Ovary (tissue), 3 donors: ENCODE results near the gene RSF1.

ENCODE experiments used
- POLR2A ChIP-seq: fragments of 450-650 bp; IDR thresholded peaks from one replicate; pipeline ENCODE4 v1.6.1; 2017; ENCODE audit warnings: antibody characterized with exemption, mild to moderate bottlenecking, moderate library complexity
- TF ChIP-seq, protein P1 (sequence below), 3 donors: fragments of 450-650 bp in 2 of 3; fragments of 200-600 bp in 1 of 3; IDR thresholded peaks; one replicate each; pipeline versions ENCODE4 v1.5.1 to v1.8.0; 2016 to 2022; ENCODE audit warnings: antibody characterized with exemption in 3 of 3, mild to moderate bottlenecking in 1 of 3
- donor health status: DM: no; HTN: no; CAD: no.

DNA sequence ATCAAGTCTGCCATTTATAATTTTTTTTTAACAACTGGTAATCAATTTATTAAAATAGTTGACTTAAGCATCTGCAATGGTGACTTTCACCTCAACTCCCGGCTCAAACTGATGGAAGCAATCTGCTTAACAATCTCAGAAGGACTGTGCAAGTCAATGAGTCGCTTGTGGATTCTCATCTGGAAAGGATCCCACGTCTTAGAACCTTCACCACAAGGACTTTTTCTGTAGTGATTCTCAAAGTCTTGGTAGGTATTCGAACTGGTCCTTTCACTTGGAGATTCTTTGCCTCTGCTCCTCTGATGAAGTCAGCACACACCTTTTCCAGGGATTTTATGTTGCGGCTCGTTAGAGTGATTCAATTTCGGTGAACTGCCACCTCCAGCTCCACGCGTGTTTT, 7.3 kb downstream of the RSF1 start:
- TF ChIP-seq POLR2A, result no peak
- TF ChIP-seq, protein P1, sequence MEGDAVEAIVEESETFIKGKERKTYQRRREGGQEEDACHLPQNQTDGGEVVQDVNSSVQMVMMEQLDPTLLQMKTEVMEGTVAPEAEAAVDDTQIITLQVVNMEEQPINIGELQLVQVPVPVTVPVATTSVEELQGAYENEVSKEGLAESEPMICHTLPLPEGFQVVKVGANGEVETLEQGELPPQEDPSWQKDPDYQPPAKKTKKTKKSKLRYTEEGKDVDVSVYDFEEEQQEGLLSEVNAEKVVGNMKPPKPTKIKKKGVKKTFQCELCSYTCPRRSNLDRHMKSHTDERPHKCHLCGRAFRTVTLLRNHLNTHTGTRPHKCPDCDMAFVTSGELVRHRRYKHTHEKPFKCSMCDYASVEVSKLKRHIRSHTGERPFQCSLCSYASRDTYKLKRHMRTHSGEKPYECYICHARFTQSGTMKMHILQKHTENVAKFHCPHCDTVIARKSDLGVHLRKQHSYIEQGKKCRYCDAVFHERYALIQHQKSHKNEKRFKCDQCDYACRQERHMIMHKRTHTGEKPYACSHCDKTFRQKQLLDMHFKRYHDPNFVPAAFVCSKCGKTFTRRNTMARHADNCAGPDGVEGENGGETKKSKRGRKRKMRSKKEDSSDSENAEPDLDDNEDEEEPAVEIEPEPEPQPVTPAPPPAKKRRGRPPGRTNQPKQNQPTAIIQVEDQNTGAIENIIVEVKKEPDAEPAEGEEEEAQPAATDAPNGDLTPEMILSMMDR (IDR thresholded peaks at IDR 0.05), result no peak
